PFSK-1 (cell line): Measurements from ENCODE around the gene CTRL.

Experiments used
- FOXP2 ChIP-seq: optimal IDR thresholded peaks from 2 replicates; pipeline ENCODE3; 2011; ENCODE audit warnings: borderline replicate concordance, control low read depth, inconsistent platforms; ENCODE audit not compliant: insufficient read depth; ENCODE audit errors: extremely low read length, extremely low read depth
- POLR2AphosphoS5 ChIP-seq: IDR thresholded peaks from 2 replicates; pipeline ENCODE4 v1.6.1; 2012; ENCODE audit warnings: low read depth, mild to moderate bottlenecking, control low read depth, low read length, moderate library complexity
- SIN3A ChIP-seq: IDR thresholded peaks from 2 replicates; pipeline ENCODE4 v1.6.1; 2012; ENCODE audit warnings: mild to moderate bottlenecking, low read length, moderate library complexity, borderline replicate concordance; ENCODE audit not compliant: insufficient read depth
- TAF1 ChIP-seq: IDR thresholded peaks from 2 replicates; pipeline ENCODE4 v1.6.1; 2012; ENCODE audit warnings: low read length, control low read depth, borderline replicate concordance; ENCODE audit not compliant: insufficient read depth
- TF ChIP-seq, protein P1 (sequence below), 2 experiments: IDR thresholded peaks; 2 replicates each; pipeline versions ENCODE4 v1.6.1 to v1.8.0; 2011 to 2012; ENCODE audit warnings: low read depth in 2 of 2, low read length in 2 of 2, control low read depth in 1 of 2, inconsistent platforms in 1 of 2, mild to moderate bottlenecking in 1 of 2, moderate library complexity in 1 of 2; ENCODE audit not compliant: insufficient read depth in 1 of 2

The CTRL gene

DNA sequence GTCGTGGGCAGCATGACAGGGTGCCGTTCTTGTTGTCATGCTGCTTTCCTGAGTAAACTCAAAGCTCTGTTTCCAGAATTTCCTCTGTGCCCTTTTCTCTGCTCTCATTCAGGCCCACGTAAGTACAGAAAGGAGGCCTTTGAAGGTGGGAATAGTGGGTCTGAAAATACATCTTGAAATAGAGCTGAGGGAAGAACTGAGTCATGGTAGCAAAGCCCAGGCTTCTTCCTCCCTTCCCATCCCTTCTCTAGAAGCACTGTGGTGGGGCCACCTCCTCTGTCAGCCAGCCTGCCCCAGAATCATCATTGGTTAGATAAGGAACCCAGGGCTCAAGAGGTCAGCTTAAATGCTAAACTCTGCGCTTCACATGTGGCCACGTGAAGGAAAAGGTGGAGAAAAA is 9.4 kb downstream of the CTRL start:
- no peak for TF ChIP-seq SIN3A
- TF ChIP-seq FOXP2: no peak
- TF ChIP-seq POLR2AphosphoS5: no peak
- TF ChIP-seq TAF1: no peak
- TF ChIP-seq, protein P1, sequence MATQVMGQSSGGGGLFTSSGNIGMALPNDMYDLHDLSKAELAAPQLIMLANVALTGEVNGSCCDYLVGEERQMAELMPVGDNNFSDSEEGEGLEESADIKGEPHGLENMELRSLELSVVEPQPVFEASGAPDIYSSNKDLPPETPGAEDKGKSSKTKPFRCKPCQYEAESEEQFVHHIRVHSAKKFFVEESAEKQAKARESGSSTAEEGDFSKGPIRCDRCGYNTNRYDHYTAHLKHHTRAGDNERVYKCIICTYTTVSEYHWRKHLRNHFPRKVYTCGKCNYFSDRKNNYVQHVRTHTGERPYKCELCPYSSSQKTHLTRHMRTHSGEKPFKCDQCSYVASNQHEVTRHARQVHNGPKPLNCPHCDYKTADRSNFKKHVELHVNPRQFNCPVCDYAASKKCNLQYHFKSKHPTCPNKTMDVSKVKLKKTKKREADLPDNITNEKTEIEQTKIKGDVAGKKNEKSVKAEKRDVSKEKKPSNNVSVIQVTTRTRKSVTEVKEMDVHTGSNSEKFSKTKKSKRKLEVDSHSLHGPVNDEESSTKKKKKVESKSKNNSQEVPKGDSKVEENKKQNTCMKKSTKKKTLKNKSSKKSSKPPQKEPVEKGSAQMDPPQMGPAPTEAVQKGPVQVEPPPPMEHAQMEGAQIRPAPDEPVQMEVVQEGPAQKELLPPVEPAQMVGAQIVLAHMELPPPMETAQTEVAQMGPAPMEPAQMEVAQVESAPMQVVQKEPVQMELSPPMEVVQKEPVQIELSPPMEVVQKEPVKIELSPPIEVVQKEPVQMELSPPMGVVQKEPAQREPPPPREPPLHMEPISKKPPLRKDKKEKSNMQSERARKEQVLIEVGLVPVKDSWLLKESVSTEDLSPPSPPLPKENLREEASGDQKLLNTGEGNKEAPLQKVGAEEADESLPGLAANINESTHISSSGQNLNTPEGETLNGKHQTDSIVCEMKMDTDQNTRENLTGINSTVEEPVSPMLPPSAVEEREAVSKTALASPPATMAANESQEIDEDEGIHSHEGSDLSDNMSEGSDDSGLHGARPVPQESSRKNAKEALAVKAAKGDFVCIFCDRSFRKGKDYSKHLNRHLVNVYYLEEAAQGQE (IDR thresholded peaks at IDR 0.05; ENCODE audit: insufficient read depth in 1 of 2, low read depth in 2 of 2, low read length in 2 of 2): no peak

DNA sequence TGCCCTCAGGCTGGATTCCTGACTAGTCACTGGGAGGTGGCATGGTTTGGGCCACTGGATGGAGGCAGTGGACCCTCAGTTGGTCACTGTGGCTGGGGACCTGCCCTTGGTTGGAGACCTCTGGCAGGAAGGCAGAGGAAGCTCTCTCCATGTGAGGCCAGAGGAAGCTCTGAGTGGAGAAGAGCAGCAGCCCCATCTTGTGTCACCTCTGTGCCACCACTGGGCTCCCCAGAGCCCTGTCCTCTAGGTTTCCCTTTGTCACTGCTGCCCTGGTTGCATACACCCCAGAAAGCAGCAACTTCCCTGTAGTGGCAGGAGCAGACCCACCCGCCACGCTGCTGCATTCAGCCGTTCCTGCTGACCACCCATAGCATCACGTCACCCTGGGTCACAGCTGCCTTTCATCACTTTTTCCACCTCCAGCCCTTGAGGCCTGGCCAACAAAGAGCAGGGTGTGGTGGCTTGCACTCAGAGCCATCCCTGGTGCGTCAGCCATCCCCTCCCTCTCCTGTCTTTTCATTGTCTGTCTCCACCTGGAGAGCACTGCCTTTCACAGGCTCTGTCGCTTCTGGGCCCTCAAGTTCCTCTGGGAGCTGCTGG is 11.9 kb downstream of the CTRL start:
- TF ChIP-seq POLR2AphosphoS5: no peak
- TF ChIP-seq, protein P1 (IDR thresholded peaks at IDR 0.05; ENCODE audit: insufficient read depth in 1 of 2, low read depth in 2 of 2, low read length in 2 of 2): no peak
- no peak for TF ChIP-seq TAF1
- TF ChIP-seq SIN3A: no peak

DNA sequence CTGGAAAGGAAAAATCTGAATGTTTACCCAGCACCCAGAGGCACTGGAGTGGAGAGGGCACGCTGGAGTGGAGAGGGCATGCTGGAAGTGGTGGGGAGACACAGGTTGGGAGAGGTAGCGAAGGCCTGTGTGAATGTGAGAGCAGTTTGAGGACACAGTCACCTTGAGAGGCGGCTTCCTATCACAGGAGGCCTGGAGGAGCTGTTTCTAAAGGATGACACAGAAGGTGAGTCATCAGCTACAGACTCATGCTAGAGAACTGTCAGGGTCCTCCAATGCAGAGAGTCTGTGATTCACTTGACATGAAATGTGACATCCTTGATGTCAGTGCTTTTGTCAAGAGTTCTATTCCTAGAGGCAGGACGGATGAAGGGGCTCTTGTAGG is 13.8 kb downstream of the CTRL start:
- TF ChIP-seq SIN3A: no peak
- TF ChIP-seq, protein P1 (IDR thresholded peaks at IDR 0.05; ENCODE audit: insufficient read depth in 1 of 2, low read depth in 2 of 2, low read length in 2 of 2): no peak
- no peak for TF ChIP-seq FOXP2
- no peak for TF ChIP-seq TAF1
- no peak for TF ChIP-seq POLR2AphosphoS5

DNA sequence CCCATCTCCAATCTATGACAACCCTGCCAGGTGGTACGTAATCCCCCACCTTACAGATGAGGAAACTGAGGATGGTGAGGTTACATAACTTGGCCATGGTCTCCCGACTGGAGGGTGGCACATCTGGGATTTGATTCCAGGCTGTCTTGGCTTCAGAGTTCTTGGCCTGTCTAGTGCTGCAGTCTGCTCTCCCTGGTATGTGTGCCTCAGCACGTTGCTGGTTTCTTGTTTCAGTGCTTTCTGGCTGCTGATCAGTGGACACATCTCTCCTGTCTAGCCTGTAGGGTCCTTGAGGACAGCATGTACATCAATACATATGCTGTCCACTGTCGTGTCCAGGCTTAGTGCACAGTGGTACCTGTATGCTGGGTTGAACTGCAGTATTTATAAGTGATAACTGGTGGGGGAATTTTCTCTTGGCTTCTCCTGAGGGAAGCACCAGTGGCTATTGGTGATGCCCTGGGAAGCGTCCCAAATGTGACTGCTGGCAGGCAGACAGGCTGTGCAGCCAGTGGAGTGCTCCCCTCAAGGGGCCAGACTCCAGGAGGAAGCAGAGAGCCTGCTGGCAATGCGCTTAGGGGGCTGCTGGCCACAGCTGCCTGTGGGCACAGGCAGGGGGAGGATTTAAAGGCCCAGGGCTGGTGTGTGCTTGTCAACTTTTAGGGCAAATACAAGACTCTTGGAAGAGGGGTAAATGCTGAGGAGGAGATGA is 14.4 kb downstream of the CTRL start:
- TF ChIP-seq FOXP2: no peak
- TF ChIP-seq, protein P1 (IDR thresholded peaks at IDR 0.05; ENCODE audit: insufficient read depth in 1 of 2, low read depth in 2 of 2, low read length in 2 of 2): no peak
- TF ChIP-seq TAF1: no peak
- no peak for TF ChIP-seq SIN3A
- TF ChIP-seq POLR2AphosphoS5: no peak
